Calu3 (cell line): ENCODE results near the gene MAML3. TPM values are rescaled to one million over a fixed set of nuclear protein-coding genes. Genes with fewer than 3 reads are reported as not detected.

Experiments
- BruUV-seq: library from RNA; stranded (reverse); fragments of 400-500 nt; replicated peaks from 2 replicates; lab custom pipeline; 2021; lab: Mats Ljungman, UMichigan
- CTCF ChIA-PET: fragments of 300-600 bp; sonication (Branson Sonifier 250); formaldehyde crosslinking; loops from one replicate; lab custom pipeline; 2022; ENCODE audit warnings: antibody characterized with exemption; lab: Charles Lee
- DNase-seq: peaks from one replicate; pipeline ENCODE4 v3.0.0; 2022
- H3K27ac Mint-ChIP-seq: one replicate; pipeline ENCODE4 v1.8.0; 2022; ENCODE audit warnings: mixed read lengths; ENCODE audit not compliant: unreplicated experiment
- H3K27me3 Mint-ChIP-seq: one replicate; pipeline ENCODE4 v1.8.0; 2022; ENCODE audit warnings: mixed read lengths; ENCODE audit not compliant: unreplicated experiment
- H3K36me3 Mint-ChIP-seq: one replicate; pipeline ENCODE4 v1.8.0; 2022; ENCODE audit warnings: mild to moderate bottlenecking, moderate library complexity, mixed read lengths; ENCODE audit not compliant: insufficient read depth, unreplicated experiment
- H3K4me1 Mint-ChIP-seq: one replicate; pipeline ENCODE4 v1.8.0; 2022; ENCODE audit warnings: mild to moderate bottlenecking, low read depth, mixed read lengths; ENCODE audit not compliant: unreplicated experiment
- H3K4me3 Mint-ChIP-seq: one replicate; pipeline ENCODE4 v1.8.0; 2022; ENCODE audit warnings: mild to moderate bottlenecking, low read depth, moderate library complexity, mixed read lengths; ENCODE audit not compliant: unreplicated experiment
- H3K9me3 Mint-ChIP-seq: one replicate; pipeline ENCODE4 v1.8.0; 2022; ENCODE audit warnings: low read depth, mixed read lengths; ENCODE audit not compliant: unreplicated experiment
- intact Hi-C: fragments of 100-400 bp; cut with micrococcal nuclease; formaldehyde crosslinking; loops from one replicate; pipeline ENCODE4 v1.10.0; 2022; ENCODE audit not compliant: unreplicated experiment
- total RNA-seq: library from RNA; stranded (reverse); gene quantifications from 2 replicates; pipeline ENCODE4 v1.2.3, GENCODE V29; 2022
- TF ChIP-seq, protein P1 (sequence below): fragments of 200-600 bp; IDR thresholded peaks from one replicate; pipeline ENCODE4 v1.8.0; 2022; ENCODE audit warnings: antibody characterized with exemption; ENCODE audit not compliant: unreplicated experiment

Gene MAML3
- total RNA-seq, 1 experiment from 2014 or later: 4.0 TPM

- CTCF ChIA-PET: no interaction called here
- H3K27ac Mint-ChIP-seq: no peak overlapping the region
- no peaks in the 10 kb centered on the region for H3K27me3 Mint-ChIP-seq
- DNase-seq: no peak
- TF ChIP-seq, protein P1, sequence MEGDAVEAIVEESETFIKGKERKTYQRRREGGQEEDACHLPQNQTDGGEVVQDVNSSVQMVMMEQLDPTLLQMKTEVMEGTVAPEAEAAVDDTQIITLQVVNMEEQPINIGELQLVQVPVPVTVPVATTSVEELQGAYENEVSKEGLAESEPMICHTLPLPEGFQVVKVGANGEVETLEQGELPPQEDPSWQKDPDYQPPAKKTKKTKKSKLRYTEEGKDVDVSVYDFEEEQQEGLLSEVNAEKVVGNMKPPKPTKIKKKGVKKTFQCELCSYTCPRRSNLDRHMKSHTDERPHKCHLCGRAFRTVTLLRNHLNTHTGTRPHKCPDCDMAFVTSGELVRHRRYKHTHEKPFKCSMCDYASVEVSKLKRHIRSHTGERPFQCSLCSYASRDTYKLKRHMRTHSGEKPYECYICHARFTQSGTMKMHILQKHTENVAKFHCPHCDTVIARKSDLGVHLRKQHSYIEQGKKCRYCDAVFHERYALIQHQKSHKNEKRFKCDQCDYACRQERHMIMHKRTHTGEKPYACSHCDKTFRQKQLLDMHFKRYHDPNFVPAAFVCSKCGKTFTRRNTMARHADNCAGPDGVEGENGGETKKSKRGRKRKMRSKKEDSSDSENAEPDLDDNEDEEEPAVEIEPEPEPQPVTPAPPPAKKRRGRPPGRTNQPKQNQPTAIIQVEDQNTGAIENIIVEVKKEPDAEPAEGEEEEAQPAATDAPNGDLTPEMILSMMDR: no peak
- no peaks in the 10 kb centered on the region for H3K36me3 Mint-ChIP-seq
- H3K4me3 Mint-ChIP-seq: no peak overlapping the region
- H3K4me1 Mint-ChIP-seq: no peaks in the 10 kb centered on the region
- no TSS peak for BruUV-seq
- intact Hi-C loops: no loop called here
- H3K9me3 Mint-ChIP-seq: no peaks in the 10 kb centered on the region
These were observed 313.2 kb downstream of the MAML3 start for GRCh38 chr4:139840773-139841172.

DNA sequence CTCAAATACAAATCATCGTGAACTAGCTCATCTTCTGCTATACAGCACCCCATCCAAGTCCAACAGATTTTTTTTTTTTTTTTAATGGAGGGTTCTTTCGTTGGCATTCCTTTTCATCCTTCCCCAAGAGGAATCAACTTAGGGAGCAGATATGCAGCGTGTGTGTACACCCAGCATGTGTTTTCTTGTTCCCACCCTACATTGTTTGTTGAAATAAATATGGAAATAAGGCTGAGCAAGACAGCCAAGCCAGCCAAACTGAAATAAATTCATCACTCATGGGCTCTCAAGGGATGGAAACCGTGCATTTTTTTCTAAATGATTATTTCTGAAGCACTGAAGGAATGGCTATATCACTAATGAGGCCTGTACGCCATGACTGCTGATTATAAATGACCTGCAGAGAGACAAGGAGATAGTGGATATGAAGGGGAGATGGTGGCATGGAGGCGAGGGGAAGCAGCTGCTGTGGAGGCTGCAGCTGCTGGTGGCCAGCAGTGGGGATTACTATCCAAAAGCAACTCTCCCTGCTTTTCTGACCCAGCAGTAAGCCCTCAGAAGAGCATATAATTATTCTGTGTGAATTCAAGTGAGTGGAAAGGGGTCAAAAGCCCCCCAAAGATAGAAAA lies 314.5 kb downstream of the MAML3 start:
- Mint-ChIP-seq H3K36me3 (no peaks in the 10 kb centered on the region), H3K27me3 (no peaks in the 10 kb centered on the region), H3K9me3 (no peaks in the 10 kb centered on the region), H3K4me1 (no peaks in the 10 kb centered on the region), H3K27ac (no peak overlapping the region), H3K4me3 (no peak overlapping the region)
- intact Hi-C loops: no loop called here
- TF ChIP-seq, protein P1: no peak
- BruUV-seq: no TSS peak
- CTCF ChIA-PET: no interaction called here
- DNase-seq: no peak

GRCh38 chr4:139838811-139839210 lies 315.2 kb downstream of the MAML3 start:
- intact Hi-C loops: no loop called here
- Mint-ChIP-seq H3K27ac (no peak overlapping the region), H3K4me1 (no peaks in the 10 kb centered on the region), H3K9me3 (no peaks in the 10 kb centered on the region), H3K4me3 (no peak overlapping the region), H3K27me3 (no peaks in the 10 kb centered on the region), H3K36me3 (no peaks in the 10 kb centered on the region)
- DNase-seq: no peak
- CTCF ChIA-PET: no interaction called here
- TF ChIP-seq, protein P1: no peak
- no TSS peak for BruUV-seq

DNA sequence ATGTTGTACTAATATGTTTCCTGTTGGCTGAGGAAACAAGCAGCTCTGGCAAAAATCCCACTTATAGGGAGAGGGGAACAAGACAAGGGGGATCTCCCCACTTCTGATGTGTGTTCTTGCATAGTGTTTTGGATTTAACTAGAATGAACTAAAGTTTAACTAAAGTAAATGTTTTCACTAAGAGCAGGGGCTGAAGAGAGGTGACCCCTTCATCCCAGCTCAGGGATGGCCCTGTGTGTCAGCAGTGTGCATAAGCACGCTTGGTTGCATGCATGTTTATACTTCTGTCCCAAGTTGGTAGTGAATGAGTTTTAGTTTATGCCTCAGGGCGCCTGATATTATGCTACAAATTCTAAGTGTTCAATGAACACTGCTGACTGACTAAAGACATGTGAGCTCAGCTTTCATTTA lies 319.0 kb downstream of the MAML3 start:
- BruUV-seq: no TSS peak
- no peaks in the 10 kb centered on the region for H3K9me3 Mint-ChIP-seq
- no peak for DNase-seq
- TF ChIP-seq, protein P1: no peak
- CTCF ChIA-PET: no interaction called here
- H3K4me1 Mint-ChIP-seq: peaks cover 12% of the 10 kb centered on the region
- no peaks in the 10 kb centered on the region for H3K36me3 Mint-ChIP-seq
- no peak overlapping the region for H3K4me3 Mint-ChIP-seq
- no peak overlapping the region for H3K27ac Mint-ChIP-seq
- intact Hi-C loops: no loop called here
- no peaks in the 10 kb centered on the region for H3K27me3 Mint-ChIP-seq
